ENCODE data around the gene GPSM3.

- TF ChIP-seq EGR1 (IDR thresholded peaks at IDR 0.05) (no peak), REST (IDR thresholded peaks at IDR 0.05; ENCODE audit: low read depth) (no peak), NFIC (IDR thresholded peaks at IDR 0.05) (no peak), RAD21 (IDR thresholded peaks at IDR 0.05; ENCODE audit: low read depth) (no peak), TCF12 (IDR thresholded peaks at IDR 0.05; ENCODE audit: low read depth) (no peak), EP300 (IDR thresholded peaks at IDR 0.05; ENCODE audit: borderline replicate concordance) (no peak), MAX (IDR thresholded peaks at IDR 0.05) (no peak), USF1 (IDR thresholded peaks at IDR 0.05) (no peak), FOXM1 (IDR thresholded peaks at IDR 0.05; ENCODE audit: borderline replicate concordance, low read depth) (no peak)
Observed at GRCh38 chr6:32196682-32197616, 4.5 kb upstream of the GPSM3 start.

Measured in Ishikawa (cell line).